Measurements from ENCODE around the gene MTX1. TPM values are rescaled to one million over a fixed set of nuclear protein-coding genes. Genes with fewer than 3 reads are reported as not detected.
"Not testable (repeated sequence)": the region's sequence is repeated elsewhere in the genome, so short reads cannot be mapped to it uniquely, and the experiment has no call there.

The MTX1 gene
- total RNA-seq, 4 donors from 2014 or later: 14.4 to 26.9 (median 24.6) TPM

DNA sequence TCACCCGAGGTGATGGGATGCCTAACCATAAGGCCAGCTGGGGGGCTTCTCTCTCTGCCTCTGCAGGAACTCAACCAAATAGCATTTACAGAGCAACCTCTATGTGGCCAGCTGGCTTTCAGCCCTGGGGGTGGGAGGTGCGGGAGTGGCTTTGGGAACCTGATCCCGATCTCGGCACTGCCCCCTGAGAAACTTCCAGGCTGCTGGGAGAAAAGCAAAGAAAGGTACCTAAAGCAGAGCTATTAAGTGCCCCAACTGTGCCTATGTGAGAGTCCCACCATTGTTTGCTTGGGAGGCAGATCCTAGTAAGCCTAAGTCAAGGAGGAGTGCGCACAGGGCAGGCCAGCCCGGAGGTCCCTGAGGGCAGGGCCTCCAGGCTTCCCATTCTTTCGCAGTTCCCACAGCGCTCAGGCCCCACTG is 42.4 kb upstream of the MTX1 start:
- no peaks in the 10 kb centered on the region for H3K27me3 ChIP-seq
- no peaks in the 10 kb centered on the region for H3K9me3 ChIP-seq
- no peak for TF ChIP-seq POLR2A (IDR thresholded peaks at IDR 0.05)
- TF ChIP-seq, protein P1, sequence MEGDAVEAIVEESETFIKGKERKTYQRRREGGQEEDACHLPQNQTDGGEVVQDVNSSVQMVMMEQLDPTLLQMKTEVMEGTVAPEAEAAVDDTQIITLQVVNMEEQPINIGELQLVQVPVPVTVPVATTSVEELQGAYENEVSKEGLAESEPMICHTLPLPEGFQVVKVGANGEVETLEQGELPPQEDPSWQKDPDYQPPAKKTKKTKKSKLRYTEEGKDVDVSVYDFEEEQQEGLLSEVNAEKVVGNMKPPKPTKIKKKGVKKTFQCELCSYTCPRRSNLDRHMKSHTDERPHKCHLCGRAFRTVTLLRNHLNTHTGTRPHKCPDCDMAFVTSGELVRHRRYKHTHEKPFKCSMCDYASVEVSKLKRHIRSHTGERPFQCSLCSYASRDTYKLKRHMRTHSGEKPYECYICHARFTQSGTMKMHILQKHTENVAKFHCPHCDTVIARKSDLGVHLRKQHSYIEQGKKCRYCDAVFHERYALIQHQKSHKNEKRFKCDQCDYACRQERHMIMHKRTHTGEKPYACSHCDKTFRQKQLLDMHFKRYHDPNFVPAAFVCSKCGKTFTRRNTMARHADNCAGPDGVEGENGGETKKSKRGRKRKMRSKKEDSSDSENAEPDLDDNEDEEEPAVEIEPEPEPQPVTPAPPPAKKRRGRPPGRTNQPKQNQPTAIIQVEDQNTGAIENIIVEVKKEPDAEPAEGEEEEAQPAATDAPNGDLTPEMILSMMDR (IDR thresholded peaks at IDR 0.05 in 4 of 5, conservative IDR thresholded peaks at IDR 0.05 in 1 of 5): no peak
- intact Hi-C loops (cut with DNase I; ENCODE audit: low total_unique reads): no loop called here
- peaks cover 15% of the 10 kb centered on the region in 2 donors for H3K4me1 ChIP-seq
- ATAC-seq (no peak), DNase-seq (no peak)
- peak overlapping the region in 3 of 4 donors; percentile 53 to 74 (median 72) for H3K27ac ChIP-seq
- H3K4me3 ChIP-seq: no peak overlapping the region
- peaks cover 0 to 23% of the 10 kb centered on the region in 2 donors for H3K36me3 ChIP-seq
- in situ Hi-C loops (cut with MboI; ENCODE audit: low sequenced_read_pairs in 4 of 4): loop anchor here (5.0 kb wide), 1 partner anchor 74 kb away; no protein-coding TSS in a partner anchor

DNA sequence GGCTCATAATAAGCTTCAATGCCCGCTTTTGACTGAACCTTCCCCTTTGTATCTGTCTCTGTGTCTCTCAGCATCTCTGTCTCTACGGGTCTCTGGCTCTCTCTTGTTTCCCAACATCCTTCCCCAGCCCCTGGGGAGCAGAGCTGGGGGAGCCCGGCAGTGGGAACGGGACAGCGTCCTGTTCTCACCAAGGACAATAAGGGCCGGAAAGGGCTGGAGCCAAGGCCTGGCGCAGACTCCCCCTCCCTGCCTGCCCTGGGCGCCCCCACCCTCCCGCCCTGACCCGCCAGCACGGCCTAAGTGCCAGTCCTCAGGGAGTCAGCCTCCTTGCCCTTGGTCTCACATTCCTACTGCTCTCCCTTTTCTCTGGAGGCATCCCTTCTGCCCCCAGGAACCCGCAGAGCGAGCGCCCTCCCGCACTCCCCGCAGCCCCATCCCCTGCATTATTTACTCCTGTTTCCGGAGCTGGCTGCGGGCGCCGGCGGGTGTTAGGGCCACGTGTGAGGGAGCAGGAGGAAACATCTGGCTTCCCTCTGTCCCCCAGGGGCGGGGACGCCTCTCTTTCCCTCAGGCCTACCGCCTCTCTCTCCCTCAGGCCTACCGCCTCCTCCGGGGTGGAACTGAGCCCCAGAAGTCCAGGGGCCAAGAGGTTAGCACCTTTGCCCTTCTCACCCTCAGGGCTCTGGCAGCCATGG is 41.9 kb upstream of the MTX1 start:
- intact Hi-C loops (cut with DNase I; ENCODE audit: low total_unique reads): loop anchor here (1.0 kb wide), 1 partner anchor 75 kb away; no protein-coding TSS in a partner anchor
- H3K36me3 ChIP-seq: peaks cover 0 to 23% of the 10 kb centered on the region in 2 donors
- in situ Hi-C loops (cut with MboI; ENCODE audit: low sequenced_read_pairs in 4 of 4): loop anchor here (5.0 kb wide), 1 partner anchor 74 kb away; no protein-coding TSS in a partner anchor
- H3K4me3 ChIP-seq: peak overlapping the region in 1 of 4 donors; percentile 31
- H3K27ac ChIP-seq: peak overlapping the region; percentile 53 to 74 (median 70)
- ATAC-seq (peak; percentile 41 to 43), DNase-seq (peak in 1 of 2 donors; percentile 40)
- H3K27me3 ChIP-seq: no peaks in the 10 kb centered on the region
- no peaks in the 10 kb centered on the region for H3K9me3 ChIP-seq
- TF ChIP-seq POLR2A (IDR thresholded peaks at IDR 0.05): no peak
- TF ChIP-seq, protein P1 (IDR thresholded peaks at IDR 0.05 in 4 of 5, conservative IDR thresholded peaks at IDR 0.05 in 1 of 5): no peak
- H3K4me1 ChIP-seq: peaks cover 15% of the 10 kb centered on the region in 2 donors

DNA sequence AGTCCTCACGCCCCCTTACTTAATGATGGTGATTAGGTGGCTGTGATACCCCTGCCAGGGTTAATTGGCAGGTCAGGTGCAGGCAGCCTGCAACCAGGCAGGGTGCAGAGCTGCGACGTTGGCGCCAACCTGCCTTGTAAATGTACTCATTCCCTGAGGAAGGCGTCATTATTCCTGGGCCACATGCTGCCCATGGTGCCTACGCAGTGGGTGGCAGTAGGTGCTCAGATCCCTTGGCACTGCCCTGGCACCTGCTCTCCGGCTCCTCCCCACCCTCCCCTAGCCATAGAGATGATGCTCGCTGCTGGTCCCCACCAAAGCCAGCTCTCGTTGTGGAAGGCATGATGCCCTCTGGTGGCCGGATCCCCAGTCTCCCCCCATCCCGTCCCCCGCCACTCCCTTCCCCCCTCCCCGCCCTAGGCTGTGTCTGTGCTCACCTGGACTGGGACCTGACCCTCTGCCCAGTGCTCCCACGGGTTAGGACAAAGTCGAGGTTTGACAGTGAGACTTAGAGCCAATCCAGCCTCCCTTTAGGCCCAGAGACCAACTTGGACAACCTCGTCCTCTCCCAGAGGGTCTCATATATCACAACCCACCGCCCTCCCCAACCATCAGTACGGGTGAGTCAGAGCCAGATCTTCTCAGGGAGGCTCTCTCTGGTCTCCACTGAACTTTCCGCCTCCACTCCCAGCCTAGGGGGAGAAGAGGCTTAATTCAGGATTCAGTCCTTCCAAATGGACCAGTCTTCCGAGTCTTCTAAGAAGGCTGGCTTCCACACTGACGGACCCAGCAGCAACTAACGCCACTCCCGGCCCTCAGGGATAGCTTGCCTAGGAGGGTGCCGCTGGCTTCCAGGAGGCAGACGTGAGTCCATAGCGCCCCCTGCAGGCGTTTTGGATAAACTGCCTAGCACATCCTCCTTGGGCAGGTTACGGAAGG is 41.1 kb upstream of the MTX1 start:
- DNase-seq: peak; percentile 71 to 75
- TF ChIP-seq, protein P1 (IDR thresholded peaks at IDR 0.05 in 4 of 5, conservative IDR thresholded peaks at IDR 0.05 in 1 of 5): peak; percentile 85 to 93 (median 89)
- no peak for TF ChIP-seq POLR2A (IDR thresholded peaks at IDR 0.05)
- Histone ChIP-seq H3K4me1 (peaks cover 20 to 21% of the 10 kb centered on the region in 2 donors), H3K9me3 (no peaks in the 10 kb centered on the region), H3K36me3 (peaks cover 0 to 23% of the 10 kb centered on the region in 2 donors), H3K27ac (peak overlapping the region; percentile 53 to 74 (median 70)), H3K4me3 (peak overlapping the region in 3 of 4 donors; percentile 12 to 31 (median 30)), H3K27me3 (no peaks in the 10 kb centered on the region)
- in situ Hi-C loops (cut with MboI; ENCODE audit: low sequenced_read_pairs in 4 of 4): loop anchor here (5.0 kb wide), 1 partner anchor 75 kb away; no protein-coding TSS in a partner anchor
- peak; percentile 75 to 81 for ATAC-seq
- intact Hi-C loops (cut with DNase I; ENCODE audit: low total_unique reads): loop anchor here (1.0 kb wide), 1 partner anchor 76 kb away; no protein-coding TSS in a partner anchor

DNA sequence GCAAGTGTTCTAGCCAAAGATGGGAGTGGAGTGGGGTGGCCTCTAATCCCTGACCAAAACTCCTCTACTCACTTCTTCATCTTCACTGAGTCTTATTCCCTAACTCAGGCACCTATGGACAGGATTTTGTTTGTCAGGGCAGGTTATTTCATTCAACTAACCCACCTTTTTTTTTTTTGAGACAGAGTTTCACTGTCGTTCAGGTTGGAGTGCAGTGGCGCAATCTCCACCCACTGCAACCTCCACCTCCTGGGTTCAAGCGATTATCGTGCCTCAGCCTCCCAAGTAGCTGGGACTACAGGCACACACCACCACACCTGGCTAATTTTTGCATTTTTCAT is 40.4 kb upstream of the MTX1 start:
- TF ChIP-seq, protein P1 (IDR thresholded peaks at IDR 0.05 in 4 of 5, conservative IDR thresholded peaks at IDR 0.05 in 1 of 5): peak in 1 of 5 experiments; percentile 1
- H3K4me3 ChIP-seq; intact Hi-C loops (cut with DNase I; ENCODE audit: low total_unique reads); H3K27me3 ChIP-seq; H3K27ac ChIP-seq; DNase-seq; ATAC-seq; H3K9me3 ChIP-seq: not testable (repeated sequence)
- H3K4me1 ChIP-seq: peaks cover 20 to 24% of the 10 kb centered on the region in 2 donors
- peaks cover 0 to 23% of the 10 kb centered on the region in 2 donors for H3K36me3 ChIP-seq
- in situ Hi-C loops (cut with MboI; ENCODE audit: low sequenced_read_pairs in 4 of 4): loop anchor here (5.0 kb wide), 1 partner anchor 76 kb away; no protein-coding TSS in a partner anchor

Measured in gastrocnemius medialis (tissue), 4 donors.